IPS DF 6.9 (cell line): ENCODE measurements around the gene KCTD7.
"Not testable (repeated sequence)": the region's sequence is repeated elsewhere in the genome, so short reads cannot be mapped to it uniquely, and the experiment has no call there.

Experiments
- DNase-seq: peaks from one replicate; pipeline ENCODE4 v3.0.0-alpha.2; 2013; ENCODE audit warnings: low read depth, low spot score
- H3K27ac ChIP-seq: one replicate; pipeline ENCODE4 v1.5.1; 2013; ENCODE audit warnings: low read length, control low read depth
- H3K27me3 ChIP-seq: 2 replicates; pipeline ENCODE4 v1.6.1; 2013; ENCODE audit warnings: mild to moderate bottlenecking, low read length; ENCODE audit not compliant: control insufficient read depth, insufficient read depth
- H3K36me3 ChIP-seq: 2 replicates; pipeline ENCODE4 v1.6.1; 2013; ENCODE audit warnings: low read length; ENCODE audit not compliant: control insufficient read depth, insufficient read depth
- H3K4me1 ChIP-seq: 2 replicates; pipeline ENCODE4 v1.6.1; 2013; ENCODE audit warnings: low read length; ENCODE audit not compliant: control insufficient read depth, insufficient read depth
- H3K4me3 ChIP-seq: 2 replicates; pipeline ENCODE4 v1.5.1; 2013; ENCODE audit warnings: mild to moderate bottlenecking, low read length
- H3K9me3 ChIP-seq: 2 replicates; pipeline ENCODE4 v1.6.1; 2013; ENCODE audit warnings: low read length, inconsistent platforms; ENCODE audit not compliant: control insufficient read depth, insufficient read depth
- WGBS: extraction: QIAGEN DNeasy Blood & Tissue Kit; methylation state at CpG from one replicate; pipeline ENCODE4 v1.1.7; 2013; ENCODE audit warnings: mixed read lengths, missing lambda C conversion rate; ENCODE audit not compliant: insufficient read length, insufficient coverage; 5-methylcytosine and 5-hydroxymethylcytosine counted together

The KCTD7 gene

GRCh38 chr7:66682350-66683093, 53.8 kb downstream of the KCTD7 start:
- no peaks in the 10 kb centered on the region for H3K9me3 ChIP-seq
- no peaks in the 10 kb centered on the region for H3K36me3 ChIP-seq
- peak overlapping the region; percentile 79 for H3K4me3 ChIP-seq
- H3K4me1 ChIP-seq = no peaks in the 10 kb centered on the region
- DNase-seq = no peak
- no CpG with 5 or more reads among the region's 66 CpGs for WGBS
- no peaks in the 10 kb centered on the region for H3K27me3 ChIP-seq
- H3K27ac ChIP-seq = no peak overlapping the region

DNA sequence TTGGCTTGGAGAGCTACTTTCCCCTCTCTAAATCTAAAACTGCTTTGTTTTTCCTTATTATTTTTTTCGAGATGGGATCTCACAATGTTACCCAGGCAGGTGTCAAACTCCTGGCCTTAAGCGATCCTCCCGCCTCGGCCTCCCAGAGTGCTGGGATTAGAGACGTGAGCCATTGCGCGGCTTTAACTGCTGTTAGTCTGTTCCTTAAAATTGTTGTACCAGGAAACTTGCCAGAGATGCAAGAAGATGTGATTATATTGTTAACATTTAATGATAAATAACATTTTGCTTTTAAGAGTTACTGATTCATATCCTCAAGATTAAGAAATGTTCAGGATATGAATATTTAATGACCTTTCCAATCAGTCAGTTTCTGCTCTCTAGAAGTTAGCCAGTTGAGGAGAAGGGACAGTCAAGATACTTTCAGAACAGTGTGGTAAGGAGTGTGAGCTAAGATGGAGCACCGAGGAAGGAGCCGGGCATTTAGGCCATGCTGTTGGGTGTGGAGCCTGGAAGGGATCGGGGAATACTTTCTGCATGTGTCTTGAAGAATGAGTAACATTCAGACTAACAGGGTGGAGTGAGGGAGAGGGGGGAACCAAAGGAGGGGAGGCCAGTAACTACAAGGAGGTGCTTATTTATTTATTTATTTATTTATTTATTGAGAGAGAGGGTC, 54.6 kb downstream of the KCTD7 start:
- not testable (repeated sequence) for H3K9me3 ChIP-seq, DNase-seq, H3K4me1 ChIP-seq, H3K36me3 ChIP-seq, H3K27ac ChIP-seq, H3K4me3 ChIP-seq, H3K27me3 ChIP-seq
- WGBS = no CpG with 5 or more reads among the region's 10 CpGs

DNA sequence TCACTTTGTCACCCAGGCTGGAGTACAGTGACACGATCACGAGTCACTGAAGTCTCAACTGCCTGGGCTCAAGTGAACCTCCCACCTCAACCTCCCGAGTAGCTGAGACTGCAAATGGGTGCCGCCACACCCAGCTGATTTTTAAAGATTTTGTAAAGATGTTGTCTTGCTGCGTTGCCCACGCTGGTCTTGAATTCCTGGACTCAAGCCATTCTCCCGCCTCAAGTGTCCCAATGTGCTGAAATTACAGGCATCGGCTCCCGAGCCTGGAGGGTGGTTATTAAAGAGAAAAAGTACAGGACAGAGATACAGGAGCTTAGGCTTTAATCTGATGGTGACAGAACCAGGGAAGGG, 55.1 kb downstream of the KCTD7 start:
- H3K4me3 ChIP-seq = no peak overlapping the region
- H3K4me1 ChIP-seq = no peaks in the 10 kb centered on the region
- no CpG with 5 or more reads among the region's 9 CpGs for whole genome bisulfite sequencing
- H3K27me3 ChIP-seq = no peaks in the 10 kb centered on the region
- DNase-seq = no peak
- no peaks in the 10 kb centered on the region for H3K9me3 ChIP-seq
- no peaks in the 10 kb centered on the region for H3K36me3 ChIP-seq
- no peak overlapping the region for H3K27ac ChIP-seq

- H3K27ac ChIP-seq, H3K4me3 ChIP-seq, H3K9me3 ChIP-seq, H3K27me3 ChIP-seq, H3K4me1 ChIP-seq, DNase-seq, H3K36me3 ChIP-seq: not testable (repeated sequence)
- no CpG with 5 or more reads among the region's 4 CpGs for WGBS
Measured at GRCh38 chr7:66685663-66686062, 57.0 kb downstream of the KCTD7 start.

GRCh38 chr7:66687186-66687585, 58.5 kb downstream of the KCTD7 start:
- DNase-seq = no peak
- no peaks in the 10 kb centered on the region for H3K9me3 ChIP-seq
- no peak overlapping the region for H3K4me3 ChIP-seq
- no peaks in the 10 kb centered on the region for H3K36me3 ChIP-seq
- no CpG with 5 or more reads among the region's 5 CpGs for WGBS
- no peaks in the 10 kb centered on the region for H3K4me1 ChIP-seq
- no peak overlapping the region for H3K27ac ChIP-seq
- no peaks in the 10 kb centered on the region for H3K27me3 ChIP-seq

- not testable (repeated sequence) for H3K4me3 ChIP-seq, H3K4me1 ChIP-seq, H3K27me3 ChIP-seq, H3K36me3 ChIP-seq, DNase-seq, H3K9me3 ChIP-seq, H3K27ac ChIP-seq
- no CpG with 5 or more reads among the region's 6 CpGs for WGBS
Measured at GRCh38 chr7:66687672-66688071, 59.0 kb downstream of the KCTD7 start.

DNA sequence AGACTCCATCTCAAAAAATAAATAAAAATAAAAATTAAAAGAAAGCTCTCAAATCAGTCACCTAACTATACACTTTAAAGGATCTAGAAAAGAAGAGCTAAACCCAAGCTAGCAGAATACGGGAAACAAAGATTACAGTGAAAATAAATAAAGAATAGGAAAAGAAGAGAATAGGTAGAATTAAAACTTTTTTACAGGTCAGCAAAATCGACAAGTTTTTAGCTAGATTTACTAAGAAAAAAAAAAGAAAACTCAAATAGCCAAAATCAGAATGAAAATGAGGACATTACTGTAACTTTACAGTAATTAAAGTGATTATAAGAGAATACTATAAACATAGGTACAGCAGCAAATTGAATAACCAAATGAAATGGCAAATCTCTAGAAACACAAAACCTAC, 60.4 kb downstream of the KCTD7 start:
- 0 out of 2 replicates have a peak, but pooled peaks cover 2% of the 10 kb centered on the region for H3K36me3 ChIP-seq
- H3K4me1 ChIP-seq = no peaks in the 10 kb centered on the region
- no peaks in the 10 kb centered on the region for H3K27me3 ChIP-seq
- H3K4me3 ChIP-seq = no peak overlapping the region
- DNase-seq = no peak
- no peaks in the 10 kb centered on the region for H3K9me3 ChIP-seq
- H3K27ac ChIP-seq = no peak overlapping the region
- no CpG with 5 or more reads among the region's 2 CpGs for WGBS

GRCh38 chr7:66693331-66693730, 64.7 kb downstream of the KCTD7 start:
- 0 out of 2 replicates have a peak, but pooled peaks cover 2% of the 10 kb centered on the region for H3K36me3 ChIP-seq
- no peaks in the 10 kb centered on the region for H3K9me3 ChIP-seq
- H3K4me3 ChIP-seq = no peak overlapping the region
- no CpG with 5 or more reads among the region's 4 CpGs for WGBS
- H3K27ac ChIP-seq = no peak overlapping the region
- no peaks in the 10 kb centered on the region for H3K4me1 ChIP-seq
- no peaks in the 10 kb centered on the region for H3K27me3 ChIP-seq
- no peak for DNase-seq
